ENCODE results near the gene RELN. TPM values are rescaled to one million over a fixed set of nuclear protein-coding genes. Genes with fewer than 3 reads are reported as not detected.

The RELN gene
- total and polyA plus RNA-seq, 2 of the 13 experiments (the other 11 are each of a cell fraction or from before 2014, with no cell fraction given) = 315 to 332 TPM

DNA sequence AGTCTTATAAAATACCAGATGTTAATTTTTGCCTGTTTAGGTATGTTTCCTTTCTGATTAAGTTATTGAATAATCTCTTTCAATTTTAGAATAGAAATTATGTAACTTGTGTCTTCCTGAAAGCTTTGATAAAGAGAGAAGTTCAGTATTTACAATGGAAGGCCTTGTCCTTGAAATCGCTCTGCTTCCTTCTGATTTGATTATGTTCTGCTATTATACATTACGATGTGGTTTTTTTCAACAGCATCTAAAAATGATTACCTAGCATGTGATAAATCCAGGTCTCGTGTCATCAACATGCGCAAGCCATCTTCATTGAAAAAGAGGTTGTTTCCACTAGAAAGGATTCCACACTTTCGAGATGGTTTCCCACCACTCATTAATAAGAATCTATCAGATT, 447.0 kb downstream of the RELN start:
- no peak for DNase-seq (ENCODE audit: low spot score)
- H3K9me3 ChIP-seq (ENCODE audit: low read length) = no peaks in the 10 kb centered on the region
- 82% methylated on average over 5 of the region's 5 CpGs for WGBS (ENCODE audit: low lambda C conversion rate)
- ChIA-PET CTCF (ENCODE audit: low intra/inter-chr PET ratio, low total read pairs) (no interaction called here), POLR2A (no interaction called here)
- H3K36me3 ChIP-seq (replicated peaks in 1 of 2; ENCODE audit: control insufficient read depth in 1 of 2, insufficient read depth in 2 of 2, low read length in 2 of 2) = peaks cover 0 to 36% of the 10 kb centered on the region in 2 experiments; a peak in 3 of 5 replicates
- no peaks in the 10 kb centered on the region for H4K20me1 ChIP-seq (ENCODE audit: insufficient read depth, low read length)
- no peak overlapping the region for H2AFZ ChIP-seq (ENCODE audit: low read length)
- no TSS peak for BruUV-seq (replicated peaks)
- in situ Hi-C loops (cut with HindIII; ENCODE audit: extremely low pct_ligation_motif_present, low pct_unique_long_range_greater_than_20kb) (no loop called here), intact Hi-C loops (cut with micrococcal nuclease; ENCODE audit: unreplicated experiment) (no loop called here)
- no peak overlapping the region for H3K9ac ChIP-seq (ENCODE audit: insufficient read depth, low read depth, low read length)
- H3K4me1 ChIP-seq (ENCODE audit: insufficient read depth, low read length) = no peaks in the 10 kb centered on the region
- H3K79me2 ChIP-seq (ENCODE audit: insufficient read depth, low read length) = no peaks in the 10 kb centered on the region
- H3K27me3 ChIP-seq (ENCODE audit: control insufficient read depth in 1 of 2, insufficient read depth in 2 of 2, low read length in 2 of 2) = no peaks in the 10 kb centered on the region
- TF ChIP-seq KAT7 (CRISPR knock-in tag; IDR thresholded peaks at IDR 0.05; ENCODE audit: borderline replicate concordance) (no peak), FOXP1 (IDR thresholded peaks at IDR 0.05) (no peak), FOXP1 (CRISPR knock-in tag; IDR thresholded peaks at IDR 0.05) (no peak), NCOR1 (IDR thresholded peaks at IDR 0.05; ENCODE audit: borderline replicate concordance, low read length) (no peak), NR2C2 (CRISPR knock-in tag; IDR thresholded peaks at IDR 0.05; ENCODE audit: borderline replicate concordance) (no peak), HNRNPK (IDR thresholded peaks at IDR 0.05; ENCODE audit: low read depth, low read length, poor library complexity, severe bottlenecking) (no peak), TAF1 (CRISPR knock-in tag; IDR thresholded peaks at IDR 0.05) (no peak), SMARCE1 (IDR thresholded peaks at IDR 0.05; ENCODE audit: borderline replicate concordance) (no peak), CBX5 (CRISPR knock-in tag; IDR thresholded peaks at IDR 0.05; ENCODE audit: borderline replicate concordance) (no peak), RBM39 (IDR thresholded peaks at IDR 0.05; ENCODE audit: low read depth, low read length, poor library complexity, severe bottlenecking) (no peak), ZSCAN31 (CRISPR knock-in tag; IDR thresholded peaks at IDR 0.05; ENCODE audit: low read depth) (no peak), ZNF251 (CRISPR knock-in tag; IDR thresholded peaks at IDR 0.05) (no peak), NKX3-1 (CRISPR knock-in tag; IDR thresholded peaks at IDR 0.05) (no peak)
- TF ChIP-seq, protein P1, sequence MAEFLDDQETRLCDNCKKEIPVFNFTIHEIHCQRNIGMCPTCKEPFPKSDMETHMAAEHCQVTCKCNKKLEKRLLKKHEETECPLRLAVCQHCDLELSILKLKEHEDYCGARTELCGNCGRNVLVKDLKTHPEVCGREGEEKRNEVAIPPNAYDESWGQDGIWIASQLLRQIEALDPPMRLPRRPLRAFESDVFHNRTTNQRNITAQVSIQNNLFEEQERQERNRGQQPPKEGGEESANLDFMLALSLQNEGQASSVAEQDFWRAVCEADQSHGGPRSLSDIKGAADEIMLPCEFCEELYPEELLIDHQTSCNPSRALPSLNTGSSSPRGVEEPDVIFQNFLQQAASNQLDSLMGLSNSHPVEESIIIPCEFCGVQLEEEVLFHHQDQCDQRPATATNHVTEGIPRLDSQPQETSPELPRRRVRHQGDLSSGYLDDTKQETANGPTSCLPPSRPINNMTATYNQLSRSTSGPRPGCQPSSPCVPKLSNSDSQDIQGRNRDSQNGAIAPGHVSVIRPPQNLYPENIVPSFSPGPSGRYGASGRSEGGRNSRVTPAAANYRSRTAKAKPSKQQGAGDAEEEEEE (CRISPR knock-in tag; IDR thresholded peaks at IDR 0.05; ENCODE audit: borderline replicate concordance) = no peak
- TF ChIP-seq, protein P2, sequence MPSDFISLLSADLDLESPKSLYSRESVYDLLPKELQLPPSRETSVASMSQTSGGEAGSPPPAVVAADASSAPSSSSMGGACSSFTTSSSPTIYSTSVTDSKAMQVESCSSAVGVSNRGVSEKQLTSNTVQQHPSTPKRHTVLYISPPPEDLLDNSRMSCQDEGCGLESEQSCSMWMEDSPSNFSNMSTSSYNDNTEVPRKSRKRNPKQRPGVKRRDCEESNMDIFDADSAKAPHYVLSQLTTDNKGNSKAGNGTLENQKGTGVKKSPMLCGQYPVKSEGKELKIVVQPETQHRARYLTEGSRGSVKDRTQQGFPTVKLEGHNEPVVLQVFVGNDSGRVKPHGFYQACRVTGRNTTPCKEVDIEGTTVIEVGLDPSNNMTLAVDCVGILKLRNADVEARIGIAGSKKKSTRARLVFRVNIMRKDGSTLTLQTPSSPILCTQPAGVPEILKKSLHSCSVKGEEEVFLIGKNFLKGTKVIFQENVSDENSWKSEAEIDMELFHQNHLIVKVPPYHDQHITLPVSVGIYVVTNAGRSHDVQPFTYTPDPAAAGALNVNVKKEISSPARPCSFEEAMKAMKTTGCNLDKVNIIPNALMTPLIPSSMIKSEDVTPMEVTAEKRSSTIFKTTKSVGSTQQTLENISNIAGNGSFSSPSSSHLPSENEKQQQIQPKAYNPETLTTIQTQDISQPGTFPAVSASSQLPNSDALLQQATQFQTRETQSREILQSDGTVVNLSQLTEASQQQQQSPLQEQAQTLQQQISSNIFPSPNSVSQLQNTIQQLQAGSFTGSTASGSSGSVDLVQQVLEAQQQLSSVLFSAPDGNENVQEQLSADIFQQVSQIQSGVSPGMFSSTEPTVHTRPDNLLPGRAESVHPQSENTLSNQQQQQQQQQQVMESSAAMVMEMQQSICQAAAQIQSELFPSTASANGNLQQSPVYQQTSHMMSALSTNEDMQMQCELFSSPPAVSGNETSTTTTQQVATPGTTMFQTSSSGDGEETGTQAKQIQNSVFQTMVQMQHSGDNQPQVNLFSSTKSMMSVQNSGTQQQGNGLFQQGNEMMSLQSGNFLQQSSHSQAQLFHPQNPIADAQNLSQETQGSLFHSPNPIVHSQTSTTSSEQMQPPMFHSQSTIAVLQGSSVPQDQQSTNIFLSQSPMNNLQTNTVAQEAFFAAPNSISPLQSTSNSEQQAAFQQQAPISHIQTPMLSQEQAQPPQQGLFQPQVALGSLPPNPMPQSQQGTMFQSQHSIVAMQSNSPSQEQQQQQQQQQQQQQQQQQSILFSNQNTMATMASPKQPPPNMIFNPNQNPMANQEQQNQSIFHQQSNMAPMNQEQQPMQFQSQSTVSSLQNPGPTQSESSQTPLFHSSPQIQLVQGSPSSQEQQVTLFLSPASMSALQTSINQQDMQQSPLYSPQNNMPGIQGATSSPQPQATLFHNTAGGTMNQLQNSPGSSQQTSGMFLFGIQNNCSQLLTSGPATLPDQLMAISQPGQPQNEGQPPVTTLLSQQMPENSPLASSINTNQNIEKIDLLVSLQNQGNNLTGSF (CRISPR knock-in tag; IDR thresholded peaks at IDR 0.05) = no peak
- TF ChIP-seq, protein P3, sequence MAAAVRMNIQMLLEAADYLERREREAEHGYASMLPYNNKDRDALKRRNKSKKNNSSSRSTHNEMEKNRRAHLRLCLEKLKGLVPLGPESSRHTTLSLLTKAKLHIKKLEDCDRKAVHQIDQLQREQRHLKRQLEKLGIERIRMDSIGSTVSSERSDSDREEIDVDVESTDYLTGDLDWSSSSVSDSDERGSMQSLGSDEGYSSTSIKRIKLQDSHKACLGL (CRISPR knock-in tag; IDR thresholded peaks at IDR 0.05) = no peak
- TF ChIP-seq, protein P4, sequence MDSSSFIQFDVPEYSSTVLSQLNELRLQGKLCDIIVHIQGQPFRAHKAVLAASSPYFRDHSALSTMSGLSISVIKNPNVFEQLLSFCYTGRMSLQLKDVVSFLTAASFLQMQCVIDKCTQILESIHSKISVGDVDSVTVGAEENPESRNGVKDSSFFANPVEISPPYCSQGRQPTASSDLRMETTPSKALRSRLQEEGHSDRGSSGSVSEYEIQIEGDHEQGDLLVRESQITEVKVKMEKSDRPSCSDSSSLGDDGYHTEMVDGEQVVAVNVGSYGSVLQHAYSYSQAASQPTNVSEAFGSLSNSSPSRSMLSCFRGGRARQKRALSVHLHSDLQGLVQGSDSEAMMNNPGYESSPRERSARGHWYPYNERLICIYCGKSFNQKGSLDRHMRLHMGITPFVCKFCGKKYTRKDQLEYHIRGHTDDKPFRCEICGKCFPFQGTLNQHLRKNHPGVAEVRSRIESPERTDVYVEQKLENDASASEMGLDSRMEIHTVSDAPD (CRISPR knock-in tag; IDR thresholded peaks at IDR 0.05) = no peak
- ATAC-seq = no peak
- H3K4me3 ChIP-seq (replicated peaks in 1 of 3; ENCODE audit: insufficient read depth in 1 of 3, low read depth in 2 of 3, low read length in 3 of 3) = no peak overlapping the region
- H3K4me2 ChIP-seq (ENCODE audit: low read depth, low read length) = no peak overlapping the region
- no peak for FAIRE-seq
- H3K27ac ChIP-seq (ENCODE audit: extremely low read length, insufficient read depth, low read length) = no peak overlapping the region
